Stimulated activated CD8-positive, alpha-beta memory T cell treated with anti-CD3 and anti-CD28 coated beads, Interleukin-12 subunit alpha, Interleukin-12 subunit beta, amount 100 ng/mL, for 1 hour (primary cell): ENCODE measurements around the gene SV2C.
"Not testable (repeated sequence)": the region's sequence is repeated elsewhere in the genome, so short reads cannot be mapped to it uniquely, and the experiment has no call there.

Experiments used
- DNase-seq: peaks from one replicate; pipeline ENCODE4 v3.0.0-alpha.2; 2020; ENCODE audit warnings: low read depth

SV2C gene

GRCh38 chr5:76302661-76303060, 219.5 kb downstream of the SV2C start:
- DNase-seq = not testable (repeated sequence)

- DNase-seq = no peak
These were observed 220.7 kb downstream of the SV2C start for GRCh38 chr5:76303921-76304320.

GRCh38 chr5:76305269-76305668, 222.1 kb downstream of the SV2C start:
- DNase-seq = no peak

GRCh38 chr5:76305775-76306174, 222.6 kb downstream of the SV2C start:
- no peak for DNase-seq

GRCh38 chr5:76310208-76310607, 227.0 kb downstream of the SV2C start:
- DNase-seq = no peak

- no peak for DNase-seq
These were observed 229.6 kb downstream of the SV2C start for GRCh38 chr5:76312783-76313182.

- DNase-seq = no peak
These were observed 231.5 kb downstream of the SV2C start for GRCh38 chr5:76314643-76315042.

- no peak for DNase-seq
These were observed 236.5 kb downstream of the SV2C start for GRCh38 chr5:76319673-76320072.

- DNase-seq = not testable (repeated sequence)
These were observed 240.3 kb downstream of the SV2C start for GRCh38 chr5:76323494-76323893.

GRCh38 chr5:76325326-76325725, 242.1 kb downstream of the SV2C start:
- DNase-seq = no peak

GRCh38 chr5:76325876-76326491, 242.8 kb downstream of the SV2C start:
- DNase-seq = no peak

- no peak for DNase-seq
These were observed 243.6 kb downstream of the SV2C start for GRCh38 chr5:76326577-76327302.

- no peak for DNase-seq
These were observed 246.2 kb downstream of the SV2C start for GRCh38 chr5:76329346-76329745.

- no peak for DNase-seq
These were observed 247.9 kb downstream of the SV2C start for GRCh38 chr5:76331126-76331525.

- DNase-seq = no peak
These were observed 248.9 kb downstream of the SV2C start for GRCh38 chr5:76332102-76332501.

GRCh38 chr5:76332611-76333205, 249.5 kb downstream of the SV2C start:
- DNase-seq = no peak

- DNase-seq = no peak
These were observed 250.4 kb downstream of the SV2C start for GRCh38 chr5:76333571-76333970.

- DNase-seq = no peak
These were observed 251.4 kb downstream of the SV2C start for GRCh38 chr5:76334574-76334973.

- not testable (repeated sequence) for DNase-seq
These were observed 252.3 kb downstream of the SV2C start for GRCh38 chr5:76335451-76335850.

GRCh38 chr5:76336253-76336809, 253.1 kb downstream of the SV2C start:
- DNase-seq = not testable (repeated sequence)

- no peak for DNase-seq
These were observed 254.8 kb downstream of the SV2C start for GRCh38 chr5:76337953-76338451.

- DNase-seq = no peak
These were observed 256.7 kb downstream of the SV2C start for GRCh38 chr5:76339919-76340318.
